CD4-positive, alpha-beta T cell treated with Interferon alpha-2 for 1 hour (primary cell): ENCODE results near the gene PTPN6.

Experiments used
- DNase-seq, 2 donors: peaks; one replicate each; pipeline ENCODE4 v3.0.0-alpha.2; 2020 to 2022

PTPN6 gene

DNA sequence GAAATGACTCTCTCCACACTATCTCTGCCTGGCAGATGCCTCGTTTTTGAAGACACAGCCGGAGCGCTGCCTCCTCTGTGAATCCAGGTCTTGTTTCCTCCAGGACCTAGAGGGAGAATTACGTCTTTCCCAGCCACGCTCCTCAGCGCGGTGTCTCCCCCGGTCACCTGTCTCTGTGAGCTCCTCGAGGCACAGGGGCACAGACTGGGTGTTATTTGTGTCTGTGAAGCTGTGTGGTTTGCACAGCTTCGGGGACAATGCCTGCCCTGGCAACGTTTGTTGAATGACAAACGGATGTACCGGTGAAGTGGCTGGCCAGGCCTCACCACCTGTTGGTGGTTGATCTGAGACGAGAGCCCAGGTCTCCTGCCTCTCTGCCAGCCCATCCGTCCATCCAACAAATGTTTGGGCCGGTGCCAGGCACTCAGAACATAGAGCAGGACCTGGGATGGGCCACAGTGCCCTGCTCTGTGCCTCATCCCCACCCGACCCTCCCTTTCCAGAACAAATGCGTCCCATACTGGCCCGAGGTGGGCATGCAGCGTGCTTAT, 6.1 kb downstream of the PTPN6 start:
- peak in 1 of 2 donors; percentile 71 for DNase-seq

DNA sequence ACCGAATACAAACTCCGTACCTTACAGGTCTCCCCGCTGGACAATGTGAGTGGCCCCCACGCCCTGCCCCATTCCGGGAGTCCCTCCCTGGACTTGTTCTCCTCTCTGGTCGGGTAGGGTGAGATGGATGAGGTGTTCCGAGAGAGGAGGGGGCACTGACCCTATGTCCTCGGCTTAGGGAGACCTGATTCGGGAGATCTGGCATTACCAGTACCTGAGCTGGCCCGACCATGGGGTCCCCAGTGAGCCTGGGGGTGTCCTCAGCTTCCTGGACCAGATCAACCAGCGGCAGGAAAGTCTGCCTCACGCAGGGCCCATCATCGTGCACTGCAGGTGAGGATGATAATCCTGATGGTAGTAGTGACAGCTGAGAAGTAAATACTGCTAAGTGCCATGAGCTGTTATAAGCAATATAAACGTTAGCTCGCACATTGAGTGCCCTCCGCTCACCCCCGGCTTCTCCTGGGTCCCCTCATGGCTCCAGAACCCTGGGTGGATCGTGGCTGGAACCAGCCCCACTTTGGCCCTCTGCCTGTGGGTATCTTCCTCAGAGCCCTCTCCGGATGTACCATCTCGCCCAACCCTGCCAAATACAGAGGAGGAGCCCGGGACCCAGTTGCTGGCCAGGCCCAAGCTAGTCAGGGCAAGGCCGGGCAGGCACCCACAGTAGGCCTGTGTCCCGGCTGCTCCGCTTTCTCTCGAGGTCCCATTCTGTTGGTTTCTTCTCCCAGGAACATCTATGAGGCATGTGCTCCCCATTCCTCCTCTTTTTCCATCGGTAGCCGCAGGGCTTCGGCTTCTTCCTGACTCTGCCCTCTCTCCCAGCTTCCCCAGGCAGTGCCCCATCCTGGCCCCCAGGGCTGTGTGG, 6.8 kb downstream of the PTPN6 start:
- peak in 1 of 2 donors; percentile 34 for DNase-seq

DNA sequence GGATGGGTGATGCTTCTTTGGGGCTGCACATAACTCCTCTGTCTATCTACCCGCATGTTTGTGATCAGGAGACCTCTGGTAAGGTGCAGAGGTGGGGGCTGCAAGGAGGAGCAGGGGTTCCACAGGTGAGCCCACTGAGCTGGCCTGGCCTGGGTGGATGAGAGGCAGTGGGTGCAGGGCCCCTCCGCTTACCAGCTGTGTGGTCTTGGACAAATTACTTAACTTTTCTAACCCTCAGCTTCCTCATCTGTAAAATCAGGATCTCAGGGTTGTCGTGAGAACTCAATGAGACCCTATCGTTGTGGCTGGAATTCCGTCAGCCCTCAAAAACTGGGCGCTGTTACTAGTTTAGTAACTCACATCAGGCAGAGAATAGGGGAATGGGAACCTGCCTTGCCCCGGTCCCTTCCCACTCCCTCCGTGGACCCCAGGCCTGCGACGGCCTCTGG, 7.5 kb downstream of the PTPN6 start:
- DNase-seq = peak in 1 of 2 donors; percentile 35

DNA sequence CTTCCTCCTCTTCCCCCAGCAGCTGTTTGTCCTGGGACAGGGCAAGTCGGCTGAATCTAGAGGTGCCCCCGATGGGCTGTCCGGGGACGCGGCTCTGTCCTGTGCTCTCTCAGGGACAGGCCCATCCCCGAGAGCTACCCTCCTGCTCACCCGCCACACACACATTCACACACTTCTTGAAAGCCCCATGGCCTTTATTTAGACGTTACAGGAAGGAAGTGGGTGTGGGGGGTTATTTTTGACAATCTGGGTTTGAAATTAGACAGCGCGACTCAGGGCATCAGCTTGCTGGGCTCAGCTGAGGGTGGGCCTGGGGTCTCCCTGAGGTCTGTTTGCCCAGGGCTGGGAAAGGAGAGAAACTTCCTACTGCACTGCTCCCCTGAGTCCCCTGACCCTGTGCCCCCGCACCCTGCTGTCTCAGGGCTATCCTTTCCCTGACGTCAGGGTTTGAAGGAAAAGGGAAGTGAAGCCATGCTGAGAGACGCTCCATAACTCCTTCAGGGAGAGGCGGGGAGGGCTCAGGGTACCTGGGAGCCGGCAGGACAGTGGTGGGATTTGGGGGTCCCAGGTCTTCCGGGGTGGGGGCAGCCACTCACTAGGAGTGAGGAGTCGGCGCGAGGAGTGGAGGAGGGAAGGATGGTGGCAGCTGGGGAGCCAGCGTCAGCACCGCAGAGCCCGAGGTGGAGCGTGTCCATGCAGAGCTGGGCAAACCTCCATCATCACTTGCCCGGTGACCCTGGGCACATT, 8.1 kb downstream of the PTPN6 start:
- peak; percentile 84 to 91 for DNase-seq

DNA sequence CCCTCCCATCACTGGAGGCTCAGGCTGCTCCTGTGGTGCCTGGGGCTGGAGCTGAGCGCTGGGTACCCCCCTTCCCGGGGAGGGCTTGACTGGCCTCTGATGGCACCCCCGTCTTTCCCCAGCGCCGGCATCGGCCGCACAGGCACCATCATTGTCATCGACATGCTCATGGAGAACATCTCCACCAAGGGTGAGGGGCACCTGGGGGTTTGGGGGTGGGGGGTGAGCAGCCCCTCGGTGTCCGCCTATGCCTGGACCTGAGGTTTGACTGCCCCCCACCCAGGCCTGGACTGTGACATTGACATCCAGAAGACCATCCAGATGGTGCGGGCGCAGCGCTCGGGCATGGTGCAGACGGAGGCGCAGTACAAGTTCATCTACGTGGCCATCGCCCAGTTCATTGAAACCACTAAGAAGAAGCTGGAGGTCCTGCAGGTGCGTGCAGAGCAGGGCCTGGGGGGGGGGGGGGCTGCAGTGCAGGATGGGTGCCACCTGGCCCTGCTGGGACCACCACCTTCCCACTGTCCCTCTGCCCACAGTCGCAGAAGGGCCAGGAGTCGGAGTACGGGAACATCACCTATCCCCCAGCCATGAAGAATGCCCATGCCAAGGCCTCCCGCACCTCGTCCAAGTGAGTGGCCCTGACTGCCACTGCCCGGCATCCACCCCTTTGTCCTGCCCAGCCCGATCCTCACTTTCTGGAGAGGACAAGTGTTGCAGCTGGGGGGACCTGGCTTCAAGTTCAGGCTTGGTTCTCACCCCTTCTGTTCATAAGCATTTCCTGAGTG, 8.8 kb downstream of the PTPN6 start:
- no peak for DNase-seq

DNA sequence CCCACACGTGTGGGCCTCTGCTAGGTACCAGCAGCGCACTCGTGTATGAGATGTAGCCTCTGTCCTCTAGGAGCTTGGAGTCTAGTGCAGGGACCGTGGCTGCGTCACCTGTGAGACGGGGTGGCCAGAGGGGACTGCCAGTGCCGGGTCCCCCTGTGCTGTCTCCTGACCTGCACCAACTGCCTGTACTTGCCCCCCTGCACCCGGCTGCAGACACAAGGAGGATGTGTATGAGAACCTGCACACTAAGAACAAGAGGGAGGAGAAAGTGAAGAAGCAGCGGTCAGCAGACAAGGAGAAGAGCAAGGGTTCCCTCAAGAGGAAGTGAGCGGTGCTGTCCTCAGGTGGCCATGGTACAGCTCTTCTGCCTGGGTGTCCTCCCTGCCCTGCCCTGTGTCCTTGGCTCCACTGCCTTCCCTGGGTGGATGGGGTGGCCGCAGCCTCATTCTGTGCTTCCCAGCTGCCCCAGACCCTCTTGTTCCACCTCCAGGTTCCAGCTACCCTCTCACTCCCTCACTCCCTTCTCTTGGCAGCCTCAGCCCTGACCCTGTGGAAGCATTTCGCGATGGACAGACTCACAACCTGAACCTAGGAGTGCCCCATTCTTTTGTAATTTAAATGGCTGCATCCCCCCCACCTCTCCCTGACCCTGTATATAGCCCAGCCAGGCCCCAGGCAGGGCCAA, 9.6 kb downstream of the PTPN6 start:
- peak; percentile 47 to 61 for DNase-seq

DNA sequence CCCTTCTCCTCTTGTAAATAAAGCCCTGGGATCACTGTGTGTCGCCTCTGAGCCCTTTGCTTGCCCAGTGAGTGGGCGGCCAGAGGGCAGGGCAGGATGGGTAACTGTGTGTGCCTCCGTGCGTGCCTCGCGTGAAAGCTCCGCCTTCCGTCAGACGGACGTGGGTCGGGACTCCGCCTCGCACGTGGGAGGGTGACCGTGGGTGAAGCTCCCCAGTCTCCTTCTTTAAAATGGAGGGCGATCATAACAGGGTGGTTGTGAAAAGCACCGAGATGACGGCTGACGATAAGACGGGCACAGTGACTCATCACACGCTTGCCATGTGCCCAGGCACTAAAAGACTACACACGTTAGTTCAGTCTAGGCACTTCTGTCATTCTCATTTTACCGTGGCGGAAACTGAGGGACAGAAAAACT, 10.1 kb downstream of the PTPN6 start:
- DNase-seq = peak; percentile 90 to 94

DNA sequence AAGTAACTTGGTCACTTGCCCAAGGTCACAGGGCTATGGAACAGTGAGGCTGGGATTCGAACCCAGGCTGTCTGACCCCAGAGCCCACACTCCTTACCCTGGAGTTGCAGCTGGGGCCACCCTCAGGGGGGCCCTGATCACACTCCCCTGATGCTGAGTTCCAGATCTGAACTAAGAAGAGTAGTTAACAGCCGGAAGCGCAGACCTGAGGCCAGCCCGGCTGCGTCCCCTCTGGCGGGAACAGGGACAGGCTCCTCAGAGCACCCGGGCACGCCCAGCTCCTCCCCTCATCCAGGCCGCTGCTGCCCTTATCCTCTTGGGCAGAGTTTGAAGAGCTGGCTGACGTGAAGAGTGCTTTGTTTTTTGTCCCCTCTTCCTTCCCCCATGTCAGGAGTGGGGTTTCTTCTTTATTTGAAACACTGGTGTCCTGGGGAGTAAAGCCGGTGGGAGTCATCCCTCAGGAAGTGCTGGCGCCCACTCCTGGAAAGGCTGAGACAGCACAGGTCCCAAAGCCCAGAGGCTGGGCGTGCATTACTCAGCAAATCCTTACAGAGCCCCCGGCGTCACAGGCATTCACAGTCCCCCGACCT, 10.6 kb downstream of the PTPN6 start:
- DNase-seq = peak in 1 of 2 donors; percentile 44

DNA sequence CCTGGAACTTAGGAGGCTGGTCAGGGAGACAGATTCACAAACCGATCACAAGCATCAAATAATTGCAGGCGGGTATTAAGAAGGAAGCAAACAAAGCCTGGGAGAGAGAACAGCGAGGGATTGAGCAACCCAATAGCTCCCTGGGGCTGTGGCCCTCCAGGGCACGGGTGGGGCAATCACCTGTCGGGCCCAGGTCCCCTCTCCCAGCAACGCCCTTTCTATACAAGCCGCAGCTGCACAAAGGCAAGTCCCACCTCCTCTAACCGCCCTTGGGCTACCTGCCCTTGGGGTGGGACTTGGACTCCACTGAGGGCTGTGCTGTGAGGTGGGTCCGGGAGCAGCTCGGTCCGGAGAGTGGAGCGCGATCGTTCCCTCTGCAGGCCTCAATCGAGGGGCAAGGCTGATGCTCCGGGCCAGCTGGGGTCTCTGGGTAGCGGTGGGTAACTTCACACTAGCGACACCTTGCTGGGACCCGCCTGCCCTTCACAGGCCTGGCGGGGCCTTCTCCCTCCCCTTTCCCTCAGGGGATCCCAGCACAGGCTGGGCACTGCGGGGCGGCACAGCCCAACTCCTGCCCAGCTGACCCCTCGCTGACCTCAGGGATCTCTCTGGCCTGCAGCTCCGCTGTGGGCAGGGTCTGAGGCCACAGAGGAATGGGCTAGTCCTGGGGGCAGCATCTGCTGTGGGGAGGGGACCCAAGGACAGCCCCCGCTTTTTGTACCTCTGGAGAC, 11.3 kb downstream of the PTPN6 start:
- DNase-seq = no peak

DNA sequence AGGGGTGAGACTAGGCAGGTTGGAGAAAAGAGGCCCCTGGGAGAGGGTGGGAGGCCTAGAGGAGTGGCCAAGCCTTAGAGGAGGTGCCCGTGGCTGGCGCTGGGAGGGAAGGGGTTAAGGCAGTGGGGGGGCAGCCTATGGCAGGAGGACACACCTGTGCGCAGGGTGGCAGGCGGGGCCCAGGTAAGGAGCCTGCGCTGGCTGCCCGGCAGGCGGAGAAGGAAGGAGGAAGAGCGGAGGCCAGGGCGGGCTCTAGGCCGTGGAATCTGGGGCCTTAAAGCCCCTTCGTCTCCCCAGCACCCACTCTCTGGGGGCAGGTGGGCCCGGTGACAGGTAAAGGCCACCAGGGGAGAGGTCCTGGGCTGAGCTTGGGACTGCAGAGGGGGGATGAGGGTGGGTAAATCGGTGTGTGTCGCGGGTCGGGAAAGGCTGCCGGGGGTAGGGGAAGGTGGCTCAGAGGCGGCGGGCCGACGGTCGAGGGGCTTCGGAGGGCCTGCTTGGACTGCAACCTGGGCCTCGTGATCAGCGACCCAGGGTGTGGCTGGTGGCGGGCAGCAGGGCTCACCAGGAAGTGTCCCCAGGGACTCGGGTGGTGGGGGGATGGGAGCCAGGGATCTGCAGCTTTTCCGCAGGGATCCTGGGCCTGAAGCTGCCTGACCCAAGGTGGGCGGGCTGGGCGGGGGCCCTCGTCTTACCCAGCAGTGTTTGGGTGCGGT, 12.0 kb downstream of the PTPN6 start:
- DNase-seq = no peak

DNA sequence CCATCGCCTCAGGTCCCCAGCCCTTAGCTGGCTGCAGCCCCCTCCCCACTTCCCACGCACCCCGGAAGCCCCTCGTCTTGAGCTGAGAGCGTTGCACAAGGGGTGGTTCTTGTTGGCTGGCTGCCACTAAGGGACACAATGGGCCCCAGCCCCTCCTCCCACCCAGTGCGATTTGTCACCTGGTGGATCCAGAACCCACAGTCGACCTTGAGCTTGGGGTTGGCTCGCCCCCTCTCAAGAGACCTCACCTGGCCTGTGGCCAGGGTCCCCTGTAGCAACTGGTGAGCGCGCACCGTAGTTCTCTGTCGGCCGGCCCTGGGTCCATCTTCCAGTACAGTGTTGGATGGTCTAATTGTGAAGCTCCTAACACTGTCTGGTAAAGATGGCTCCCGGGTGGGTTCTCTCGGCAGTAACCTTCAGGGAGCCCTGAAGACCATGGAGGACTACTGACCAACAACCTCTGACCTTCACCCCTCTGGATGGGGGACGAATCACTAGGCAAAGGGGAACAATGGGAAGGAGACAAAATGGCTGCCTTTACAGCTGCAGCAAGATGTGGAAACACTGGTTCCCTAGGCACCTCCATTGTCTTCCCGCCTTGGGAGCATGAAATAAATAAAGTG, 12.7 kb downstream of the PTPN6 start:
- no peak for DNase-seq

DNA sequence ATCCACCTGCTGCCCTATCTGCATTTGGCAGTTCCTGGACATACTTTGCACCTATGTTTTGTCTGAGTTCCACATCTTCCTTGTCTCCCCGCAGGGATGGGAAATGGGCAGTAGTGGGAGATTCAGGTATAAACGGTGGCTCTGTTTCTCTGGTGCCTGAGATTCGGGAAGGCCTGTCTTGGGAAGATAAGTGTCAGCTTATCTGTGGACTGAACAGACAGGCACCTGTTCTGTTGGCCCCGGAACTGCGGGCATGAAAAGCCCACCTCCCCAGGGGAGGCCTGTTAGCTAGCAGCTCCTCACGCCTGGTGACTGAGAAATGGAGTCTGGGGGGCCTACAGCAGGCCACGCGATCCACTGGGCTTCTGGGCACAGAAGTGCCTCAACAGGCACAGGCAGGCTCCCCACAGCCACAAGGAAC, 13.5 kb downstream of the PTPN6 start:
- no peak for DNase-seq

DNA sequence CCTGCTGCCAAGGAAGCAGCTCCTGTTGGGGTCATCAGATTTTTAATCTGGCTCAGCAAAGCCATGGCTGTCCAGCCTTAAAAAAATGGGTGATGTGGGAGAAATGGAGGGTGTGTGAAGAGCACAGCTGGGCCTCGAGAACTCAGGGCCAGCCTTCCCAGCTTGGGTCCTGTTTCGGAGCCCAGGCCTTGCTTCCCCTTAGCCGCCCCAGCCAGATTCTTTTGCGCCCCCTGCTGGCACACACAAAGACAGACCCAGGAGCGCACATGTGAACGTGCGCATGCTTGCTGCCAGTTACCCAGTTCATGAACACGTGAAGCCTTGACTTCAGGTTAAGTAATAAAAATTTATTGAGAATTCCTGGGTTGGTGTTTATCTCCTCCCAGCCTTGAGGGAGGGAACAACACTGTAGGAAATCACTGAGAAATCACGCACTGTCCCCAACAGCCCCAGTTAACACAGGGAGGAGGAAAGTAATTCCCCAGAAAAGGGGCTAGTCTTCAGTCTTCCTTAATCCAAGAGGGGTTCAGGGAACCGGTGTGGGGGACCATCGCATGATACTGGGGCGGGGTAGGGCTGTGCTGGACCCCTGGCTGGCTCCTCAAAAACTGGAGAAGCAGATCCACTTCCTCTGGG, 14.0 kb downstream of the PTPN6 start:
- peak; percentile 91 to 93 for DNase-seq

DNA sequence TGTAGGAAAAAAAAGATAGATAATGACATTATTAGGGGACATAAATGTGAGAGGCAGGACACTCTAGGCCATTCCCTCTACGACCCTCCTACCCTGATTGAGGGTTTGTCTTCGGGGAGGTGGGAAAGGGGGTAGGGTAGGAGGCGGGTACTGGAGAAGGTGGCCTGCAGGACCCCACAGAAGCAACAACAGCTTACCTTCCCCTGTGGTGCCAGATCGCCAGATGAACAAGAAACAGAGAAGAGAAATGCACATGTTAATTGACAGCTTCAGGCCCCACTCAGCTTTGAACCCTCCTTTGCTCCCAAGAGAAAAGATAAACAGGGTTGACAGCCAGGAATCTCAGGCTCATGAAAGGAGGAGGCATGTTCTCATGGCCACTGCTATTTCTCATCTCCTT, 14.6 kb downstream of the PTPN6 start:
- DNase-seq = no peak

DNA sequence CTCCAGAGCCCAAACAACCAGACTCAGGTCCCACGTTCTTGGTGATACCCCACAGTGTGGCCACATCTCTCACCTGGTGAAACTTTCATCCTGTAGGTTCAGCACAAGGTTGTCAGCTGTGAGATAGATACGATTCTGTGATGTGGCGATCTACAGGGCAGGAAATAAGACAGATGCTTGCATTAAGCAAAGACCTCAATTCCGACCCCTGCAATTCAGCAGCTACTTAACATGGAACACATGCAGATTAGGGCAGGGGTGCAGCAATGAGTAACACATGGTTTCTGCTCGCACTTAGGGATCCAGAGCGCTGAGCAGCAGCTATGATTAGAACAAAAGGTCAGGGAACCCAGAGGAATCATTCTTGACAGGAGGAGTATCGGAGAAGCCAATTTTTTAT, 15.2 kb downstream of the PTPN6 start:
- DNase-seq = no peak

DNA sequence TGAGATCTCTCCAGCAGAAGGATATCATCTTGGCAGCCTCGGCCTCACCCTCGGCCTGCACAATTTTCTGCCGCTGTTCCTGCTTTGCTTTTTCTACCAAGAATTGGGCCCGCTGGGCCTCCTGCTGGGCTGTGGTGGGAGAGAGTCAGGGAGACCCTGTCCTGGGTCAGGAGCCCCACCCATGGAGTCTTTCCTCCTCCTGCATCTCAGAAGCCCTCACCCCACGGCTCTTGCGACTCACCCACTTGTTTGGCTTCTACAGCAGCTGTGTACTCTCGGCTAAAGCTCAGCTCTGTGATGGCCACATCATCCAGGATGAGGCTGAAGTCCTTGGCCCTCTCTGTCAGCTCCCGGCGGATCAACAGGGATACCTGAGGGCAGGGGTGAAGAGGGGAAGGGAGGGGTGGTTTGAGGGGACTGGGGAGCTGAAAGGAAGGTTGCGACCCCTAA, 16.5 kb downstream of the PTPN6 start:
- DNase-seq = no peak

DNA sequence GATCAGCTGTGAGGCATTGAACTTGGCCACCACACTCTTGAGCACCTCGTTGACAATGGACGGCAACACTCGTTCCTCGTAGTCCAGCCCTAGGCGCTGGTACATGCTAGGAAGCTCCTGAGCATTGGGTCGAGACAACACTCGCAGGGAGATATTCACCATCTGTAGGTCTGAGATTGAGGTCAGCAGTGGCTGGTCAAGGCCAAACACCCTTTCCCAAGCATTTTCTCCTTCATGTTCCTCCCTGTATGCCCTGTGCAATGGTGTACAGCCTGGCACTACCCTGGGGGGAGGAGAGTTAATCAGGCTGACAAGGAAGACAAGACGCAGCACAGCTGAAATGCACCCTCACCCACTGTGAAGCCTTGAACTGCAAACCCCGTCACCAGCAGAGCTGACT, 17.3 kb downstream of the PTPN6 start:
- DNase-seq = no peak

DNA sequence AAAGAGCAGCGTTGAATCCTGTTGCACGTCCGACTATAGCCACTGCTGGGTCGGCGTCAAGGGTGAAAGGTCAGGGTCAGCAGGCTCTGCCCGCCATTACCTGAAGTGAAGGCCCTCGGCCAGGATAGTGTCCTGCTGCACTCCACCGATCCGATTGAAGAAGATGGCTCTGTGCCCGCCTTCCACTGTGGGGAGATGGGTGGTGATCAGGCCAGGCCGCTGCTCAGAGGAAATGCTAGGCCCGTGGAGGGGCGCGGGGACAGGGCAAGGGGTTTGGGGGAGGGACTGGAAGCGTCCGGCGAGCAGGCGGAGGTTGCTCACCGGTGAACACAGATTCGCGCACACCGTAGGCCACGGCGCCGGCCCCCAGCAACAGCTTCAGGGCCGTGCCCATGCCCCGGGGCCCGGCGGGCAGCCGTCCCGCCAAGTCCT, 19.0 kb downstream of the PTPN6 start:
- DNase-seq = no peak

DNA sequence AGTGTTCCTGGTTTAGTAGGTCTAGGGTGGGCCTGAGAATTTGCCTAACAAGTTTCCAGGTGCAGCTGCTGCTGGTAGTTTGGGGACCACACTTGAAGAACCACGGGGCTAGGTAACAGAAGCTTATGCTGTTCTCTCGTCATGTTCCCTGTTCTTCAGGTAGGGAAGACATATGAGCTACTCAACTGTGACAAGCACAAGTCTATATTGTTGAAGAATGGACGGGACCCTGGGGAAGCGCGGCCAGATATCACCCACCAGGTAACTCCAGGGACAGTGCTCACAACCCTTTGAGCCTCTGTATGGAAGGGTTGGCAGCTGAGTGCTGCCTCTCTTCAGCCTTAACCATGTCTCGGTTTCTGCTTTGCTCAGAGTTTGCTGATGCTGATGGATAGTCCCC, 23.0 kb downstream of the PTPN6 start:
- no peak for DNase-seq
